ENCODE results near the gene SARDH. TPM values are rescaled to one million over a fixed set of nuclear protein-coding genes. Genes with fewer than 3 reads are reported as not detected.

The SARDH gene
- total RNA-seq, 1 donor from 2014 or later: 5.0 TPM

- peaks cover 11% of the 10 kb centered on the region for H3K27me3 Mint-ChIP-seq (ENCODE audit: unreplicated experiment)
- peaks cover 6% of the 10 kb centered on the region for H3K4me1 Mint-ChIP-seq (ENCODE audit: unreplicated experiment)
- H3K27ac Mint-ChIP-seq (ENCODE audit: unreplicated experiment): no peak overlapping the region
- no peaks in the 10 kb centered on the region for H3K9me3 Mint-ChIP-seq (ENCODE audit: unreplicated experiment)
- DNase-seq (ENCODE audit: low spot score): no peak
- no peak for TF ChIP-seq CTCF (IDR thresholded peaks at IDR 0.05; ENCODE audit: unreplicated experiment)
- peaks cover 3% of the 10 kb centered on the region for H3K36me3 Mint-ChIP-seq (ENCODE audit: low read depth, unreplicated experiment)
- no peak overlapping the region for H3K4me3 Mint-ChIP-seq (ENCODE audit: unreplicated experiment)
Observed at GRCh38 chr9:133641861-133642595, 96.1 kb downstream of the SARDH start.

- no peaks in the 10 kb centered on the region for H3K9me3 Mint-ChIP-seq (ENCODE audit: unreplicated experiment)
- H3K4me3 Mint-ChIP-seq (ENCODE audit: unreplicated experiment): no peak overlapping the region
- DNase-seq (ENCODE audit: low spot score): no peak
- H3K4me1 Mint-ChIP-seq (ENCODE audit: unreplicated experiment): peaks cover 6% of the 10 kb centered on the region
- peaks cover 13% of the 10 kb centered on the region for H3K27me3 Mint-ChIP-seq (ENCODE audit: unreplicated experiment)
- no peak overlapping the region for H3K27ac Mint-ChIP-seq (ENCODE audit: unreplicated experiment)
- no peak for TF ChIP-seq CTCF (IDR thresholded peaks at IDR 0.05; ENCODE audit: unreplicated experiment)
- peaks cover 3% of the 10 kb centered on the region for H3K36me3 Mint-ChIP-seq (ENCODE audit: low read depth, unreplicated experiment)
Observed at GRCh38 chr9:133641396-133641655, 96.8 kb downstream of the SARDH start.

- Mint-ChIP-seq H3K9me3 (ENCODE audit: unreplicated experiment) (no peaks in the 10 kb centered on the region), H3K27me3 (ENCODE audit: unreplicated experiment) (peaks cover 11% of the 10 kb centered on the region), H3K36me3 (ENCODE audit: low read depth, unreplicated experiment) (peaks cover 3% of the 10 kb centered on the region), H3K4me3 (ENCODE audit: unreplicated experiment) (no peak overlapping the region), H3K27ac (ENCODE audit: unreplicated experiment) (peak overlapping the region; percentile 26), H3K4me1 (ENCODE audit: unreplicated experiment) (peaks cover 6% of the 10 kb centered on the region)
- DNase-seq (ENCODE audit: low spot score): no peak
- no peak for TF ChIP-seq CTCF (IDR thresholded peaks at IDR 0.05; ENCODE audit: unreplicated experiment)
Observed at GRCh38 chr9:133640580-133641395, 97.4 kb downstream of the SARDH start.

- TF ChIP-seq CTCF (IDR thresholded peaks at IDR 0.05; ENCODE audit: unreplicated experiment): no peak
- Mint-ChIP-seq H3K4me1 (ENCODE audit: unreplicated experiment) (peaks cover 7% of the 10 kb centered on the region), H3K4me3 (ENCODE audit: unreplicated experiment) (no peak overlapping the region), H3K36me3 (ENCODE audit: low read depth, unreplicated experiment) (peaks cover 3% of the 10 kb centered on the region), H3K27ac (ENCODE audit: unreplicated experiment) (no peak overlapping the region), H3K27me3 (ENCODE audit: unreplicated experiment) (peaks cover 11% of the 10 kb centered on the region), H3K9me3 (ENCODE audit: unreplicated experiment) (no peaks in the 10 kb centered on the region)
- DNase-seq (ENCODE audit: low spot score): no peak
Observed at GRCh38 chr9:133640160-133640559, 98.0 kb downstream of the SARDH start.

- no peaks in the 10 kb centered on the region for H3K9me3 Mint-ChIP-seq (ENCODE audit: unreplicated experiment)
- H3K4me1 Mint-ChIP-seq (ENCODE audit: unreplicated experiment): peaks cover 12% of the 10 kb centered on the region
- H3K4me3 Mint-ChIP-seq (ENCODE audit: unreplicated experiment): no peak overlapping the region
- no peak overlapping the region for H3K27ac Mint-ChIP-seq (ENCODE audit: unreplicated experiment)
- peaks cover 3% of the 10 kb centered on the region for H3K36me3 Mint-ChIP-seq (ENCODE audit: low read depth, unreplicated experiment)
- no peak for DNase-seq (ENCODE audit: low spot score)
- TF ChIP-seq CTCF (IDR thresholded peaks at IDR 0.05; ENCODE audit: unreplicated experiment): no peak
- H3K27me3 Mint-ChIP-seq (ENCODE audit: unreplicated experiment): peaks cover 11% of the 10 kb centered on the region
Observed at GRCh38 chr9:133639613-133640012, 98.5 kb downstream of the SARDH start.
